Measurements from ENCODE around the gene CCDC175.

GRCh38 chr14:59580911-59581310, 4.3 kb upstream of the CCDC175 start:
- TF ChIP-seq PATZ1 (CRISPR knock-in tag; IDR thresholded peaks at IDR 0.05; ENCODE audit: borderline replicate concordance) (no peak), ARNTL (CRISPR knock-in tag; IDR thresholded peaks at IDR 0.05; ENCODE audit: borderline replicate concordance, low read depth) (no peak), CREB5 (CRISPR knock-in tag; IDR thresholded peaks at IDR 0.05; ENCODE audit: low read depth) (no peak), TSHZ2 (CRISPR knock-in tag; IDR thresholded peaks at IDR 0.05) (no peak), ZFP30 (CRISPR knock-in tag; IDR thresholded peaks at IDR 0.05) (no peak), ZFP3 (CRISPR knock-in tag; IDR thresholded peaks at IDR 0.05) (no peak), CSDC2 (CRISPR knock-in tag; IDR thresholded peaks at IDR 0.05) (no peak), BACH2 (CRISPR knock-in tag; IDR thresholded peaks at IDR 0.05; ENCODE audit: borderline replicate concordance) (no peak), PPARA (CRISPR knock-in tag; IDR thresholded peaks at IDR 0.05; ENCODE audit: borderline replicate concordance) (no peak), POU6F1 (CRISPR knock-in tag; IDR thresholded peaks at IDR 0.05; ENCODE audit: borderline replicate concordance, low read depth) (no peak), GLIS3 (CRISPR knock-in tag; IDR thresholded peaks at IDR 0.05) (no peak)
